ENCODE measurements around the gene SLC24A3.

DNA sequence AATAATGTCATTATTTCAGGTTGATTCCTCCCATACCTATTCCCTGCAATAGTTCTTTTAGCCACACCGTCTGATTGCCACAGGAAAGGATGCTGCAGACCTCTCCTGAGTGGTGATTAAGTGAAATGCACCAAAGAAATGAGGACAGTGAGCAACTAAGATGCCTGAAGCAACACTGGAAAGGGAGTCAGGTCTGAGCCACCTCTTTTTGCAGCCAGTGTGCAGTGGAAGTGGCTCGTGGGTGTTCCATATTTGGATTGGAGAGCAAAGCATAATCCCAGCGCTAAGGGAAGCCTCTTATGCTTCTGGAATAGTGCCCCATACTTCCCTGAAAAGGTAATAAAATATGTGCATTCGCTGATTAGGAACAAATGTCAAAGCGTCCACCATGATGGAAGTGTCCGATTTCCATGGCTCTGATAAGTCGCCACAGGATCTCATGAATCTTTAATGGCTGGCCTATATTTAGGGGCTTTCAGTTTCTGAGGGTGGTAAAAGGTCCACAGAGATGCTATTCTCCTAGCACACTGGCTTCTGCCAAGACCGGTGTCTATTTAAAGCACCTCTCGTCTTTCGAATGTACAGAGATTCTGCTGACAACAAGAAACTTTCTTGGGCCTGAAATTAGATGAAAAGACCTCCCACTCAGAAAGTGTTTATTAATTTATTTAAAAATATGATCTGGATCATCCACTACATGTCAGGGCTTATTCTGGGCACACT lies 253.9 kb downstream of the SLC24A3 start:
- no peak for TF ChIP-seq POLR2A (IDR thresholded peaks at IDR 0.05)
- TF ChIP-seq, protein P1, sequence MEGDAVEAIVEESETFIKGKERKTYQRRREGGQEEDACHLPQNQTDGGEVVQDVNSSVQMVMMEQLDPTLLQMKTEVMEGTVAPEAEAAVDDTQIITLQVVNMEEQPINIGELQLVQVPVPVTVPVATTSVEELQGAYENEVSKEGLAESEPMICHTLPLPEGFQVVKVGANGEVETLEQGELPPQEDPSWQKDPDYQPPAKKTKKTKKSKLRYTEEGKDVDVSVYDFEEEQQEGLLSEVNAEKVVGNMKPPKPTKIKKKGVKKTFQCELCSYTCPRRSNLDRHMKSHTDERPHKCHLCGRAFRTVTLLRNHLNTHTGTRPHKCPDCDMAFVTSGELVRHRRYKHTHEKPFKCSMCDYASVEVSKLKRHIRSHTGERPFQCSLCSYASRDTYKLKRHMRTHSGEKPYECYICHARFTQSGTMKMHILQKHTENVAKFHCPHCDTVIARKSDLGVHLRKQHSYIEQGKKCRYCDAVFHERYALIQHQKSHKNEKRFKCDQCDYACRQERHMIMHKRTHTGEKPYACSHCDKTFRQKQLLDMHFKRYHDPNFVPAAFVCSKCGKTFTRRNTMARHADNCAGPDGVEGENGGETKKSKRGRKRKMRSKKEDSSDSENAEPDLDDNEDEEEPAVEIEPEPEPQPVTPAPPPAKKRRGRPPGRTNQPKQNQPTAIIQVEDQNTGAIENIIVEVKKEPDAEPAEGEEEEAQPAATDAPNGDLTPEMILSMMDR (IDR thresholded peaks at IDR 0.05): no peak
- TF ChIP-seq EP300 (IDR thresholded peaks at IDR 0.05): no peak
